ENCODE results near the gene HNRNPUL1. TPM values are rescaled to one million over a fixed set of nuclear protein-coding genes. Genes with fewer than 3 reads are reported as not detected.

The HNRNPUL1 gene
- total and polyA plus RNA-seq, 9 of the 15 experiments (the other 6 are each of a cell fraction or from before 2014, with no cell fraction given), result 7.3 to 211 (median 85.0) TPM

- BruUV-seq (replicated peaks), result TSS peak; percentile 96
- Histone ChIP-seq H3K9ac (ENCODE audit: insufficient read depth in 1 of 2, low read depth in 2 of 2, low read length in 2 of 2) (peak overlapping the region; percentile 92 to 99), H3K4me1 (replicated peaks in 1 of 2; ENCODE audit: control insufficient read depth in 2 of 2, insufficient read depth in 2 of 2, low read length in 2 of 2) (peaks cover 11 to 31% of the 10 kb centered on the region in 2 experiments; a peak in 4 of 5 replicates), H3K4me2 (ENCODE audit: insufficient read depth, low read length) (peak overlapping the region; percentile 99), H2AFZ (ENCODE audit: low read depth, low read length) (peak overlapping the region; percentile 94), H3K9me1 (ENCODE audit: control insufficient read depth, insufficient read depth, low read length) (no peaks in the 10 kb centered on the region), H3K79me2 (ENCODE audit: control insufficient read depth, insufficient read depth, low read length) (peaks cover 50% of the 10 kb centered on the region), H3K4me3 (peak overlapping the region; percentile 64), H3K27ac (ENCODE audit: extremely low read depth, low read depth, low read length) (peak overlapping the region; percentile 98), H3K36me3 (ENCODE audit: control insufficient read depth, insufficient read depth, low read length) (peaks cover 19% of the 10 kb centered on the region), H3K9me3 (replicated peaks; ENCODE audit: control insufficient read depth, insufficient read depth, low read depth, low read length) (no peaks in the 10 kb centered on the region), H3K27me3 (ENCODE audit: control insufficient read depth in 2 of 2, insufficient read depth in 2 of 2, low read length in 2 of 2) (peaks cover 0 to 18% of the 10 kb centered on the region in 2 experiments; a peak in 2 of 5 replicates), H4K20me1 (replicated peaks; ENCODE audit: control insufficient read depth, insufficient read depth, low read length) (no peaks in the 10 kb centered on the region; the same call in 1 of the 2 replicates)
- CTCF ChIA-PET (ENCODE audit: low intra/inter-chr PET ratio), result interaction anchor here (0.7 to 2.7 kb wide), 5 partner anchors 56 to 1123 kb away, joined by 3 to 25 read pairs (median 4); no protein-coding TSS in a partner anchor
- WGBS (ENCODE audit: insufficient coverage, low coverage, missing lambda C conversion rate), result under 1% methylated on average over 43 of the region's 46 CpGs
- POLR2A ChIA-PET, result interaction anchor here (0.6 to 3.0 kb wide), 28 partner anchors 9 to 465 kb away, joined by 3 to 16 read pairs (median 5); partner anchors contain the start of genes AXL, B9D2 and TGFB1
- in situ Hi-C loops (cut with MboI) (loop anchor here (5.0 kb wide), 1 partner anchor 61 kb away; no protein-coding TSS in a partner anchor), intact Hi-C loops (cut with micrococcal nuclease) (loop anchor here (5.0 kb wide), 3 partner anchors 36 to 136 kb away; partner anchors contain the start of gene TGFB1)
- DNase-seq (ENCODE audit: extremely low read depth in 1 of 4, low spot score in 3 of 4) (peak; percentile 47 to 75 (median 53)), FAIRE-seq (peak; percentile 70), ATAC-seq (peak; percentile 40)
- no peak for TF ChIP-seq SRSF9 (IDR thresholded peaks at IDR 0.05; ENCODE audit: borderline replicate concordance, low read depth, low read length)
- TF ChIP-seq TBP (optimal IDR thresholded peaks at IDR 0.05; ENCODE audit: low read depth, low read length), result peak; percentile 85
- no peak for TF ChIP-seq RFX5 (IDR thresholded peaks at IDR 0.05; ENCODE audit: low read depth, low read length)
- peak; percentile 97 for TF ChIP-seq PRDM10 (IDR thresholded peaks at IDR 0.05; ENCODE audit: partially characterized antibody)
- TF ChIP-seq BRD9 (IDR thresholded peaks at IDR 0.05; ENCODE audit: low read depth, partially characterized antibody), result peak; percentile 92
- TF ChIP-seq AFF4 (CRISPR knock-in tag; IDR thresholded peaks at IDR 0.05), result peak; percentile 73; the same call in 1 of the 2 replicates
- TF ChIP-seq CREB5 (CRISPR knock-in tag; IDR thresholded peaks at IDR 0.05), result 0 out of 2 replicates have a peak, but pooled peaks have one; percentile 25
- no peak for TF ChIP-seq DDX20 (tag; IDR thresholded peaks at IDR 0.05; ENCODE audit: low read depth)
- no peak for TF ChIP-seq ZNF253 (CRISPR knock-in tag; conservative IDR thresholded peaks at IDR 0.05)
- peak; percentile 32; the same call in 1 of the 2 replicates for TF ChIP-seq EGR1 (conservative IDR thresholded peaks at IDR 0.05)
- peak in 1 of 2 experiments; percentile 50; a peak in 1 of 4 replicates for TF ChIP-seq RCOR1 (IDR thresholded peaks at IDR 0.05; ENCODE audit: borderline replicate concordance in 1 of 2, low read depth in 2 of 2, low read length in 2 of 2)
Observed at GRCh38 chr19:41263042-41263849, 926 bp upstream of the HNRNPUL1 start.

Data from K562 (cell line).